Activated T-cell treated with anti-CD3 and anti-CD28 coated beads, Interleukin-2, amount 50 U/mL, for 1 hour (primary cell): ENCODE measurements around the gene HOXD13.

ENCODE experiments used
- DNase-seq: peaks from one replicate; pipeline ENCODE4 v3.0.0-alpha.2; 2020

Gene HOXD13

DNA sequence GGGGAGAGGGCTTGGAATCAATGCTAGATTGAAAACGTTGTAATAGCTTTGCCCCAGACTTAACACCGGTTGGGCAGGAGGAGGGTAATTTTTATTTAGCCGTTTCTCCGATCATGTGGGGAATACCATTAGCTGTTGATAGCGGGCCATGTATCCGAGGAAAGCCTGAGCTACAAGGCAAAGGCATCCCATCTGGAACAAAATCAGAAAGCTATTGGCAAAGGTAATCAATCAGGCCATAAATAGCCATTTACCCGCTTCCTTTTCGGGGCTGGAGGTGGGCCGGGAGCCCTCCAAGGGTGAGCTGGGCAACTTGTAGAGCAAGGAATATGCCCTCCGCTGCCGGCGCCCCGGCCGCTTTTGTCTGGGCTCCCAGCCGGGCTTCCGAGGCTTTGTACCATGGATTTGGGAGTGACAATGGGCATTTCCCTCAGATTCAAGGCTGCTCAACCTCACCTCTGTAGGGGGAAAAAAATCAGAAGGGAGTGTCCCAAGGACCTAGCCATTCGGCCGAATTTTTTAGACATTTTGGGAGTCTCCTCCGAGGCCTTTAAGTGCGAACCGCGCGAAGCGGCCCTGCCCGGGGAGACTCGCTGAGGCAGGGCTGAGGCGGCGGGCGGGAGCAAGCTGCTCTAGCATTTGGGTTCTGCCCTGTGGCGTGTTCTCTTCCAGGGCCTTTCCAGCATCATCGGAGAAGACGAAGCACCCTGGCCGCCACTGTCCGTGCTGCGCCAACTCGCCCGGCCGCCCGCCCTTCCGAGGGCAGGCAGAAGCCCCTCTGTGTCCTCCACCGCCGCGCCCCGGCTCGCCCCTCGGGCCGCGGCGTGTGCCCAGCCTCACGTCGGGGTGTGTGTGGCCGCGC is 28.9 kb downstream of the HOXD13 start:
- DNase-seq: no peak

DNA sequence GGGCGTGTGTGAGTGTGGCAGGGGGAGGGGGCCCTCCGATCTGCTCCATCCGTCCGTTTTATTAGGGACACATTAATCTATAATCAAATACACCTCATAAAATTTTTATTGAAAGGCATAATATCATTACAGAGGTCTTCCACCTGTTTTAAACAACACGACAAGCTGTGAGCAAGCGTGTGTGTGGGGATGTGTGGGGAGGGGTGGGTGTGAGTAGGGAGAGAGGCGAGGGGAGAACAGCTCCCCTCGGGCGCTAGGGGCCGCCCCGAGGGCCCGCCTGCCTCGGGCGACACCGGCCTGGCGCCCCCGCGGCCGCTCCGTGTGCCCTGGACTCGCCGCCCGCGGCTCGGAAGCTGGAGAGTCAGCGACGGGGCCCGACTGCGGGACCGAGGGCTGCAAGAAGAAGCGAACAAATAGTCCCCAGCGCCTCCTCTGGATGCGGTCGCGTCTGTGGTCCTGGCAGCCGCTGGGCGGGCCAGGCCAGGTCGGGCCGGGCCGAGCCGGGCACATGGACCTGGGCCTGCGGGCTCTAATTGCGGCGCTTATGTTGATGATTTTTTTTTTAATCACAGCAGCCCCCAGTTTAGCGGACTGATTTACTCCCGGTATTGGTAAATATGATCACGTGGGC is 29.6 kb downstream of the HOXD13 start:
- DNase-seq: no peak

DNA sequence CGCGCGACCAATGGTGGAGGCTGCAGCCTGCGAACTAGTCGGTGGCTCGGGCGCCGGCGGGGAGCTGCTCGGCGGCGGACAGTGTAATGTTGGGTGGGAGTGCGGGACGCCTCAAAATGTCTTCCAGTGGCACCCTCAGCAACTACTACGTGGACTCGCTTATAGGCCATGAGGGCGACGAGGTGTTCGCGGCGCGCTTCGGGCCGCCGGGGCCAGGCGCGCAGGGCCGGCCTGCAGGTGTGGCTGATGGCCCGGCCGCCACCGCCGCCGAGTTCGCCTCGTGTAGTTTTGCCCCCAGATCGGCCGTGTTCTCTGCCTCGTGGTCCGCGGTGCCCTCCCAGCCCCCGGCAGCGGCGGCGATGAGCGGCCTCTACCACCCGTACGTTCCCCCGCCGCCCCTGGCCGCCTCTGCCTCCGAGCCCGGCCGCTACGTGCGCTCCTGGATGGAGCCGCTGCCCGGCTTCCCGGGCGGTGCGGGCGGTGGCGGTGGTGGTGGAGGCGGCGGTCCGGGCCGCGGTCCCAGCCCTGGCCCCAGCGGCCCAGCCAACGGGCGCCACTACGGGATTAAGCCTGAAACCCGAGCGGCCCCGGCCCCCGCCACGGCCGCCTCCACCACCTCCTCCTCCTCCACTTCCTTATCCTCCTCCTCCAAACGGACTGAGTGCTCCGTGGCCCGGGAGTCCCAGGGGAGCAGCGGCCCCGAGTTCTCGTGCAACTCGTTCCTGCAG is 30.3 kb downstream of the HOXD13 start, which contains the start of gene HOXD9:
TSS of gene HOXD9 (plus strand) at position 37 of the 728 bp plus-strand sequence. CDS start at position 87, 50 bp downstream.
- no peak for DNase-seq

DNA sequence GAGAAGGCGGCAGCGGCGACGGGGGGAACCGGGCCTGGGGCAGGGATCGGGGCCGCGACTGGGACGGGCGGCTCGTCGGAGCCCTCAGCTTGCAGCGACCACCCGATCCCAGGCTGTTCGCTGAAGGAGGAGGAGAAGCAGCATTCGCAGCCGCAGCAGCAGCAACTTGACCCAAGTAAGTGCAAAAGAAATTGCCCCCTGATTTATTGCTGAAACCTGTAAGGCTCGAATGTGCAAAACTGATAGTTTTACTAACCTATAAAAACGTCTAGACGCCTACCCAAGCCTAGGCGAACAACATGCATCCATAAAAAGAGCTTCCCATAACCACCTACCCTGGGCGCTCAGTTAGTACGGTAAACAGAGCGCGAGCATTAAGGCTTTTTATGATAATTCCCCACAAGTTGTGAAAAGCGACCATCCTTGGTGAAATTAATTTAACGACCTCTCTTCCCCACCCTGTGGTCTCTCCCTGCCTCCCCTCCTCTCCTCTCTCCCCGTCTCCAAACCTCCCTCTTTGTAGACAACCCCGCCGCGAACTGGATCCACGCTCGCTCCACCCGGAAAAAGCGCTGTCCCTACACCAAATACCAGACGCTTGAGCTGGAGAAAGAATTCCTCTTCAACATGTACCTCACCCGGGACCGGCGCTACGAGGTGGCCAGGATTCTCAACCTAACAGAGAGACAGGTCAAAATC is 31.0 kb downstream of the HOXD13 start:
- no peak for DNase-seq

DNA sequence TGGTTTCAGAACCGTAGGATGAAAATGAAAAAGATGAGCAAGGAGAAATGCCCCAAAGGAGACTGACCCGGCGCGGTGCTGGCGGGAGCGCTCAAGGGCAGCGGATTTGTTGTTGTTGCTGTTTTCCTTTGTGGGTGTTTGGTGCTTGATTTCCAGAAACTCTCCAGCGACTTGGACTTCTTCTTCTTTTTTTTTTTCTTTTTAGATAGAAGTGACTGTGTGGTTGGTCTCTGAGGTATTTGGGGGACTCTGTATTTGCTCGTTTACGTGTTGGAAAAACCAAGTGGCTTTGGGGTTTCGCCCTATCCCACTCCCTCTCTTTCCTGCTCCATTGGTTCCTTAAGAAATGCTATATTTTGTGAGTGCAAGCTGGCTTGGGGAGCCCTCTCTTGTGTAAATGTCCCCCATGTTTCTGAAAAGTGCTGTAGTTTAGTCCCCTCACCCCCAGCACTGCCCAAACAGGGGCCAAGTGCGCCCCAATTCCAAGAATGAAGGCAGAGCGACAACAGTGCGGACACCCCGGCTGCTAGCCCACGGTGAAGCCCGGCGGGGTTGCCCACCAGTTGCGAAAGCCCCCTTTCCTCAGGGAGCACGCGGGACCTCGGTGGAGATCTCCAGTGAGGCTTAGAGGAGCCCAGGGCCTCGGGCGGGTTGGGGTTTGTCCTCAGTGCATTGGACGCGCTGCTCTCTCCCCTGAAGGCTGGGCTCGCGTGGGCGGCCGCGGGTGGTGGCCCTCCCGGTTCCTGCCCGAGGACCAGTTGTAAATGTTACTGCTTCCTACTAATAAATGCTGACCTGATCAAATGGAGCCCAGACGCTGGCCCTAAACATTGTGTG is 31.8 kb downstream of the HOXD13 start:
- DNase-seq: no peak

DNA sequence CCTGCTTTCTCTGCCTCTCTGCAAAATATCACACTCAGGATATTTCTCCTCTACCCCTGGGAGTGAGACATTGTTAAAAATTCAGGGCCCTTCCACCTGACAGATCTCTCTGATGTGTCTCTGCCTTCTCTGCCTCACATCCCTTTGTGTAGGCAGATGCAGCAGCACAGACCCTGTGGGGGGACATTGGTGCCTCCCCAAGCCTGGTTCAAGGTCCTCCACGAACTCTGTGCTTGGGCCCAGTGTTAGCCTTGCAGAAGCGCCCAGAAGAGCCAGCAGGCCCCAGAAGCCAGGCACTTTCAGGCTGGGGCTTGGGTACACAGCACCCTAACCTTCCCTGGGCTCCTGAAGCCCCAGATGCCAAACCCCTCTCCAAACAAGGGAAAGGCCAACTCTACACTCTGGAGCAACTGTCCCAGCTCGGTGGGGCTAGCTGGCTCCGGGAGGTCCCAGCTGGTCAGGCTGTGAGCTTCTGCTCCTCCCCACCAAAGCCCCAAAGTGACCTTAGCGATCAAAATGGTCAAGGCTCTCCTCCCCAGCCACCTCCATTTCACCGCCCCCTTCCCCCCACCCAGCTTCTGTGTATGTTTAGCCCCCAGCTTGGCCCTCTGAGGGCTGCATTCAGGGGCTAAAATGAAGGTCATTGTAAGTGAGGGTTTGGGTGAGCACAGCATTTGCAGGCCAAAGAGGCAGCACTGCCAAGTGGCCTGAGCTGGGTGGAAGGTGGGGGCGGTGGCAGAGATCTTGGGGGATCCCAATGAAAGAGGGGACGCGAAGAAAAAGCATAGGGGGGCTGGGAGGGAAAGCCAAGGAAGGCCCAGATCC is 32.6 kb downstream of the HOXD13 start:
- DNase-seq: no peak

DNA sequence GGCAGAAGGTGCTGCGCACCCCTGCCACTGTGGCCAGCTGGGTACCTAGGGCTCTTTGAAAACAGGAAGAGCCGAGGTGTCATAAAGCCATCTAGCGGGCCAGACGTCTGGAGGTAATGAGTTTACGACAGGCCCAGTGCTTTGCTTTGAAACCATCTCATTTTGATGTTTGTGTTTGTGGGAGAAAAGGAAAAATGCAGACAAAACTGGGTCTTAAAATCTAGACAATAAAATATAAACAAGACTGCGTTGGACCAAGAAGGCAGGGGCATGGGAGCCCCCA is 33.2 kb downstream of the HOXD13 start:
- no peak for DNase-seq

DNA sequence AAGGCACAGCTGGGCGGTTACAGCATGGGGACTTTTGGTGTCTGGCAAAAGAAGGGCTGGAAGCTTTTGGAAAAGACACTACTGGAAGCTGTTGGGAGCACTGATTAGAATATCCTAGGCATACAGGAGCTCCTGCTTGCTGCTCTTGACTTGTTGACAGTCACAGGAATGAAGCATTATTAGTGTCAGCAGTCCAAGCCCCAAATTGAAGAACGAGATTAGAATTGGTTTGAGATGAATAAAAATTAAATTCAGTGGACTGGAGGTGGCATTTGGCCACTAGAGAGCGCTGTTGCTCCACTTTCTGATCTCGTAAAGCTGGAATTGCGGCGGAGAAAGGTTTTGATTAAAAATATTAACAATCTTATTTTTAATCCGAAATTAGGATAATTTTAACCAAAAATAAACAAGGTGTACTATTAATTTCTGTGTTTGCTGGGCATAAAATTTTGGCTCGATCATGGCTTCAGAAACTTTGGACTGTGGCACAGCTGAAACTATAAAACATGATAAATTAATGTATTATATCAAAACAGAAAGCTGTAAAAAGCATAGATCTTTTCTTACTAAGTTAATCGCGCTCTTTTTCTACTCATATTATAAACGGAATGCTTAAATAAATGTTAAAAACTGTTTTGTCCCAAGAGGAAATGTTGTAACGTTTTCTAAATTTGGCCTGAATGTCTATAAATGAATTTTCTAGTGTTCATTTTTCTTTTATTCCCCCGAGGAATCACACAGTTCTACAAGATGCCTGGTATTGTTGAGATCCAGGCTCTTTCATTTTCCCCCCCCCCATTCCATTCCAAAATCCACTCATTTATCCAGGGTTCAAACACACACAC is 34.6 kb downstream of the HOXD13 start:
- DNase-seq: peak; percentile 66

DNA sequence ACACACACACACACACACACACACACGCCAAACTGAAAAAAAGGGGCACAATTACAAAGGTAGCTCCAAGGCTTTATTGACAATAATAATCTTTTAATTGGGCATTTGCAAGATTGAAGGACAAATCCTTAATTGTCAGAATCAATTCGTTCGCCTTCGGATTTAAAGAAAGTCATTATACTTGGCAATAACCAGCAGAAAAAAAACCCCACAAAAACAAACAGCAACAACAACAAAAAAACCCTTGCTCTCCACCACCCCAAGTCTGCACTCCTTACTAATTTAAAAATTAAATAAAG is 35.2 kb downstream of the HOXD13 start:
- DNase-seq: no peak

DNA sequence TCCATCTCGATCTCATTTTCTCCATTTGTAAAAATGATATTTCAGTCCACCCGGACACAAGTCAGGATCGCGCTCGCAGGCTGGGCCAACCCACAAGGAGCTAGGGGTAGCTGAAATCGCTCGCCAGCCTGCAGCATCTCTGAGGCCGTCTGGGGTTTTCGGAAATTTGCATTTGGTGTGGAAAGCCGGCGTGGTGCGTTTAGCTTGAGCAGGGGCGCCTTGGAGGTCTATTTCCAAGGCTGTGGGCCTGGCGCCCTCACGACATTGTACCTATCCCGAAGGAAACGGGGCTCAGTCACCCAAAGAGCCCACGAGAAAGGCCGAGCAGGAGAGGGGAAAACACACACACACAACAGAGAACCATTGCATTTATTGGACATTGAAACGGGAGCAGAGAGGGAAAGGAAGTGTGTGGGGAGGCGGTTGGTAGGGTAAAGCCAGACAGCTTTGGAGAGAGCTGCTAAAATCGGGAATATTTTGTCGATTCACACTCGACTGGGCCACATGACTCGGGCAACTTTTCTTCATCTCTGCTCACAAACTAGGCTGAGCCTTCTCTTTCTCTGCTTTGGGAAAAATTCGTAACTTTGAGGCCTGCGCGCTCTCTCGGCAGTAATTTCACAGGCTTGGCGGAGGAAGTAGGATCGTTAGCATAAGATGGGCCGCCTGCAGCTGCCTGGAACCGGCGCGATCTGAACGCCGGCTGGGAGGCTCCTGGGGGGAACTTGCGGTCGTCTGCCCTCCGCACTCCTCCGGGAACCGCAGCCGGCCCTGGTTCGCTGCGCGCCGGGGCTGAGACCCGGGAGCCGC is 35.9 kb downstream of the HOXD13 start:
- DNase-seq: no peak

DNA sequence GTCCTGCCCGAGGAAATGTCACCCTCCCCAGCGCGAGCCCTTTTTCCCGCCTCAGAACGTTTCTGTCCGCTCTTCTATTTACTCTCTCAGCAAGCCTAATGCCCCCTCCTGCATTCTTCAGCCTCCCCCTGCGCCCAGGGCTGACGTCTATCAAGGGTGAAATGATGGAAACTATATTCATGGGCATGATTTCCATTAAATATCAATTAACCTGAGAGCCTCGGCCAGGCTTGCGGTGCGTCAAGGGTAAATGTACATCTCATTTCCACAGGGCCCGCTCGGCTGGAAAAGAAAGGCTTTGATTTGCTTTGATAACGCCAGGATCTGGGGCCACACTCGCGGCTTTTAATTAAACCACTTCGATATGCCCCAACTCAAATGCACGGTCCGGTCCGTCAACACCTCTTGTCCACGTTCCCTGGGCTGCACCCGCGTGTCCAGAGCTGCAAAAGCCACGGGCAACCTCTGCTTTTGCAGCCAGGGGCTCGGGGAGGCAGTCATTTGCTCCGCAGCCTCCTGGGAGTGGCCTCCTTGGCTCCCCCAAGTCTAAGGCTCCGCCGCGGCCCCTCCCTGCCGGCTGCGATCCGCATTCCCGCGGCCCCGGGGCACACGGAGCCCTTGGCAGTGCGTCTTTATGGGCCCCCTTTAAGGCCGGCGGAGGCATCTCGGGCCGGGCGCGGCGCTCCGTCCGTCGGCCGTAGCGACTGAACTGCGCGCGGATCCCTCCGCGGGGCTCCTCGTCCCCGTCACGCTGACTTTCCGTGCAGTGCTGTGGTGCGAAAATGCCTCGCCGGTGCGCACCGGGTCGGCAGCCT is 36.7 kb downstream of the HOXD13 start, which contains the start of gene HOXD8:
TSS of gene HOXD8 (plus strand) at position 724 of the 815 bp plus-strand sequence. CDS start 662 bp downstream, outside the sequence.
- no peak for DNase-seq

DNA sequence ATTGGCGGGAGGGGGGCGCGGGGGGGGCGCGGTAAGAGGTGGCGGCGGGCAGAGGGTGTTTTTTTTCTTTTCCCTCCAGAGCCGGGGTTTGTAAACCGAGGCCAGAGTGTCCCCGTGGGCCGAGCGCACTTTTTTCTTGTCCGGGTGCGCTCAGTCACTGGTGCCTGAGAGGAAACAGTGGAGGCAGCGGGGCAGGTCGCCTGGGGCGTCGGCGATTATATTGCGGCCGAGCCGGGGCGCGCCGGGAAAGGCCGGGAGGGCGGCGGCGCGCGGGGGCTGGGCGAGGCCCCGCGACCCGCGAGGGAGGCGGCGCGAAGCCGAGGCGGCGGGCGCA is 37.3 kb downstream of the HOXD13 start:
- DNase-seq: no peak

DNA sequence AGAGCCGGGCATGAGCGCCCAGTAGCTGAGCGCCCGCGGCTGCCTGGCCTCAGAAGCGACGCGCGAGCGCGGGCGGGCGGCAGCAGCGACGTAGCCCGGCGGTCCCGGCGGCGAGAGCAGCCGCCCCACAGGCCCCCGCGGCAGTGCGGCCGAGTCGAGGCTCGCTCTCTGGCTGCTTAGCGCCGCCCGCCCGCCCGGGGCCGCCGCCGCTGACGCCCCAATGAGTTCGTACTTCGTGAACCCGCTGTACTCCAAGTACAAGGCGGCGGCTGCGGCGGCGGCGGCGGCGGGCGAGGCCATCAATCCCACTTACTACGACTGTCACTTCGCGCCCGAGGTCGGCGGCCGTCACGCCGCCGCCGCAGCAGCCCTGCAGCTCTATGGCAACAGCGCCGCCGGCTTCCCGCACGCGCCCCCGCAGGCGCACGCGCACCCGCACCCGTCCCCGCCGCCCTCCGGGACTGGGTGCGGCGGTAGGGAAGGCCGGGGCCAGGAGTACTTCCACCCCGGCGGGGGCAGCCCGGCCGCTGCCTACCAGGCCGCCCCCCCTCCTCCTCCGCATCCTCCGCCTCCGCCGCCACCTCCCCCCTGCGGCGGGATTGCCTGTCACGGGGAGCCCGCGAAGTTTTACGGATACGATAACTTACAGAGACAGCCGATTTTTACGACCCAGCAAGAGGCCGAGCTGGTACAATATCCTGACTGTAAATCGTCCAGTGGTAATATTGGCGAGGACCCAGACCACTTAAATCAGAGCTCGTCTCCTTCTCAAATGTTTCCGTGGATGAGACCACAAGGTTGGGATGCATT is 37.8 kb downstream of the HOXD13 start:
- peak; percentile 42 for DNase-seq

DNA sequence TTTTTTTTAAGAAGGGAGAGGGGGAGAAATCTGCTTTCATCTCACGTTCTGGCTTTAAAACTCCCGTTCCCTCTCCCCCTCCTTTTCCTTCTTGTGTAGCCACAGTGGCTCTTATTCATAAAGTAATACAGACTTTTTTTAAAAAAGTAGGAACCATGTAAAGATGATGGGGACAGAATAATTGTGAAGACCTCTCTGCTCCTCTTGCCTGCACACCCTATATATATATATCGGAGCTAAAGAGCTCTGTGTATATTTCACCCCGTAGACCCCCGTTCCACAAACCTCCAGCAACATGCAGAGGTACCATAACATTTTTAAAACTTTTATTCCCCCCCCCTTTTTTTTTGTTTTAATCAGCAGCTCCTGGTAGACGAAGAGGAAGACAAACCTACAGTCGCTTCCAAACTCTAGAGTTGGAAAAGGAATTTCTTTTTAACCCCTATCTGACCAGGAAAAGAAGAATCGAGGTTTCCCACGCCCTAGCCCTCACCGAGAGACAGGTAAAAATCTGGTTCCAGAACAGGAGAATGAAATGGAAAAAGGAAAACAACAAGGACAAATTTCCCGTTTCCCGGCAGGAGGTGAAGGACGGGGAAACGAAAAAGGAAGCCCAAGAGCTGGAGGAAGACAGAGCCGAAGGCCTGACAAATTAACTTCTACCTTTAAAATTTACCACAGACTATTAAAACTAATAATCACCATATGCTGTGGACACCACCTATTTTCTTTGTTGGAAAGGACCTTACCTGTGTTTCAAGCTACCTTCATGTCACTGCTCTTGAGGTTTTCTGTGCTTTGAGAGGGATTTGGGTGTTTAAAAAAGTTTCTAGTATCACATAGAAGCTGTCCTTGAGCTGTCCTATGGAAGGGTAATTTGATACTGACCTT is 38.7 kb downstream of the HOXD13 start:
- DNase-seq: no peak

DNA sequence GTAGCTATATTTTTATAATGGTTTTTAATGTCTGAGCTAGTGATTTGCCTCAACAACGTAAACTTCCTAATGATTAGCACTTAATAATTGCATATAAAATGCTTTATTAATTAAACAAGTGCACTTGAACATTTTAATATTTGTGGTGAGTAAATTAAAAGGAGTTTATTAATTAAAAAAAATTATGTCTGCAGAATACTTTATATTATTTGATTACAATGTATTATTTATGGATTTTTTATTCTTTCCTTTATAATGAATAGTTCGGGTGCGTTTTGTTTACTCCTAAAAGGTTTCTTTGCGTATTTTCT is 39.3 kb downstream of the HOXD13 start:
- no peak for DNase-seq

DNA sequence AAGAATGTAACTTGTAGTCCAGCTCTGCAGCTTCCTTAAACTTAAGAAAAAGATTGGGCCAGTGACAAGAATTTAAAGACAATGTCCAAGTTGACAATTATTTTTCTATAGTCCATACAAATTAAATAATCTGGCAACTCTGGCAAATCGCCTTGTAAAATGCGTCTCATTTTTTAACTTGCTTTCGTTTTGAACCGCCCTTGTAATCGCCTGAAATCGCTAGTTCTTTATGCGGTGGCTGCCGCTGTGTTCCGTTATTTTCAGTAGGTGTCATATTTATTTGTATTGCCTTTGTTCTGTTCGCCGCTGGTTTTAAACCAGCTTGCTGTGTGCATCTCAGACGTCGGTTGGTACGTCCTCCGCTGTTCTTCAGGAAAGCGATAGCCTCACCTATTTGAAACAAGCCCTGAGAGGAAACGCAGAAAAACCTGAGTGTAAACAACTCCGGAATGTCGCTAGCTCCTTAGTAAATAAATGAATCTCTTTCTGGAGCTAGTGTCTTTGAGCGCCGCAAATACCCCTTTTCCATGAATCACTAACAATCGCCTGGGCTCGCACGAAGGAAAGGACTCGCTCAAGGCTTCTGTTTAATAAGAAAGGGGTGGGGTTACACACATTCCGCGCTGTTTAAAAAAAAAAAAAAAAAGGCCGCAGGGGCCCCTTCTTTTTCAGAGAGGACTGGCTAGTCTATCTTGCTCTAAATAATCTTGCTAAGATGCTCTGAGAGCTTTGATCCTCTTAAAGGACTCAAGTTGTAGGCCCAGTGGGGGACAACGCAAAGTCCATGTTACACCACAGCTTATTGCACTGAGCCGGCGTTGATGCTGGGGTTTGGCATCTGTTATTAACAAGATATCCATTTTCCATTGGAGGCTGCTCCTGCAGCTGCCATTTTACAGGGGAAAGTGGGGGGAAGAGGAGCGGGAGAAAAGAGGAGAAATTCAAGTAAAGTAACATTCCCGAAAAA is 40.0 kb downstream of the HOXD13 start:
- no peak for DNase-seq
